B cell (primary cell): Measurements from ENCODE around the gene HPCAL4.

Experiments
- CTCF ChIP-seq: fragments of 200-600 bp; IDR thresholded peaks from one replicate; pipeline ENCODE4 v1.8.0; 2022; ENCODE audit warnings: antibody characterized with exemption, mild to moderate bottlenecking
- EZH2 ChIP-seq: IDR thresholded peaks from 2 replicates; pipeline ENCODE4 v1.6.1; 2012; ENCODE audit warnings: borderline replicate concordance, low read depth, mild to moderate bottlenecking, moderate library complexity, low read length; ENCODE audit not compliant: insufficient read depth, poor library complexity, severe bottlenecking

GRCh38 chr1:39635871-39636210, 55.4 kb downstream of the HPCAL4 start:
- no peak for TF ChIP-seq CTCF
- no peak for TF ChIP-seq EZH2
